GM10266 (cell line): ENCODE measurements around the gene MED31.
A peak's percentile ranks its signal among the peaks of the same experiment; 100 is the strongest.
"Not testable (repeated sequence)": the region's sequence is repeated elsewhere in the genome, so short reads cannot be mapped to it uniquely, and the experiment has no call there.

Experiments used
- DNase-seq: peaks from one replicate; pipeline ENCODE4 v3.0.0; 2012; ENCODE audit errors: extremely low spot score
- CTCF ChIP-seq: IDR thresholded peaks from 2 replicates; pipeline ENCODE4 v1.5.1; 2012; ENCODE audit warnings: mild to moderate bottlenecking, low read depth; ENCODE audit not compliant: control insufficient read depth, insufficient read depth; ENCODE audit errors: missing control alignments

Gene MED31

GRCh38 chr17:6651354-6651918 lies at the start of gene MED31, which contains the start of gene C17orf100:
MED31 (minus strand) TSS chr17:6651605; CDS start chr17:6651528, 77 bp downstream.
C17orf100 (plus strand) TSS chr17:6651762; CDS start chr17:6651914, 152 bp downstream.
- peak; percentile 98 for DNase-seq
- no peak for TF ChIP-seq CTCF

- TF ChIP-seq CTCF, result no peak
- no peak for DNase-seq
These were observed 49.5 kb upstream of the MED31 start for GRCh38 chr17:6700948-6701307.

- no peak for TF ChIP-seq CTCF
- no peak for DNase-seq
These were observed 48.9 kb upstream of the MED31 start for GRCh38 chr17:6699997-6700947.

GRCh38 chr17:6698004-6698403 lies 46.6 kb upstream of the MED31 start:
- no peak for TF ChIP-seq CTCF

GRCh38 chr17:6696906-6697305 lies 45.5 kb upstream of the MED31 start:
- TF ChIP-seq CTCF, result no peak
- DNase-seq, result no peak

More at GRCh38 chr17:6698004-6698403, 46.6 kb upstream of the MED31 start:
- no peak for DNase-seq

- no peak for TF ChIP-seq CTCF
- no peak for DNase-seq
These were observed 44.2 kb upstream of the MED31 start for GRCh38 chr17:6695565-6695964.

- TF ChIP-seq CTCF, result no peak
- DNase-seq, result no peak
These were observed 43.6 kb upstream of the MED31 start for GRCh38 chr17:6695051-6695450.

- not testable (repeated sequence) for DNase-seq
These were observed 40.6 kb upstream of the MED31 start for GRCh38 chr17:6691958-6692357.
